Measurements from ENCODE around the gene POLR1G. TPM values are rescaled to one million over a fixed set of nuclear protein-coding genes. Genes with fewer than 3 reads are reported as not detected.

Gene POLR1G
- total and polyA plus RNA-seq, 9 of the 15 experiments (the other 6 are each of a cell fraction or from before 2014, with no cell fraction given), result 3.0 to 50.1 (median 27.4) TPM

DNA sequence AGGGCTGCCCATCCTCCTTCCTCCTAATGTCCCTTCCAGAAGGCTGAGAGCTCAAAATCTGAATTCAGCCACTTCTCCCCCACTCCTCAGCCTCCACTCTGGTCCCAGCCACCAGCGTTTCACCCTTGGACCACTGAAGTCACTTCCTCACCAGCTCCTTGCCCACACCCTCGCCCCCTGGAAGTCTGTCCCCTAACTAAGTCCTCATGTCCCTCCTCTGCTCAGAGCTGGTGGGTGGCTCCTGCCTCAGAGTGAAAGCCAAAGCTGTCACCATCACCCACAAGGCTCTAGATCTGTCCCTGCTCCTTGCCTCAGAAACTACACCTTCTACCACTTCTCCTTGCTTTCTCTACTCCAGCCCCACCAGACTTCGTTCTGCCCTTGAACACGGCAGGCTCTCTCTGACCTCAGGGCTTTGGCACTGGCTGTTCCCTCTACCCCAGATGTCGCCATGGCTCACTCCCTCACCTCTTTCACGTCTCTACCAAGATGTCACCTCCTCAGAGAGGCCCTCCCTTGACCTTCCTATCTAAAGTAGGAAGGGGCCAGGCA lies 15.6 kb downstream of the POLR1G start:
- in situ Hi-C loops (cut with MboI), result no loop called here
- Histone ChIP-seq H3K4me3 (peak overlapping the region; percentile 10; the same call in 1 of the 2 replicates), H3K27ac (ENCODE audit: extremely low read depth, low read depth, low read length) (peak overlapping the region; percentile 58; the same call in 2 of the 3 replicates)
- TF ChIP-seq SMARCC2 (IDR thresholded peaks at IDR 0.05; ENCODE audit: low read depth) (no peak), SP1 (CRISPR knock-in tag; IDR thresholded peaks at IDR 0.05) (no peak), PTTG1 (tag; IDR thresholded peaks at IDR 0.05; ENCODE audit: low read depth) (no peak), GTF2A2 (tag; IDR thresholded peaks at IDR 0.05) (no peak), ZNF324 (CRISPR knock-in tag; IDR thresholded peaks at IDR 0.05) (no peak), CHD4 (IDR thresholded peaks at IDR 0.05; ENCODE audit: insufficient read depth, insufficient replicate concordance, low read depth, low read length, poor library complexity, severe bottlenecking) (no peak), ILF3 (IDR thresholded peaks at IDR 0.05; ENCODE audit: borderline replicate concordance) (no peak)
- TF ChIP-seq, protein P1, sequence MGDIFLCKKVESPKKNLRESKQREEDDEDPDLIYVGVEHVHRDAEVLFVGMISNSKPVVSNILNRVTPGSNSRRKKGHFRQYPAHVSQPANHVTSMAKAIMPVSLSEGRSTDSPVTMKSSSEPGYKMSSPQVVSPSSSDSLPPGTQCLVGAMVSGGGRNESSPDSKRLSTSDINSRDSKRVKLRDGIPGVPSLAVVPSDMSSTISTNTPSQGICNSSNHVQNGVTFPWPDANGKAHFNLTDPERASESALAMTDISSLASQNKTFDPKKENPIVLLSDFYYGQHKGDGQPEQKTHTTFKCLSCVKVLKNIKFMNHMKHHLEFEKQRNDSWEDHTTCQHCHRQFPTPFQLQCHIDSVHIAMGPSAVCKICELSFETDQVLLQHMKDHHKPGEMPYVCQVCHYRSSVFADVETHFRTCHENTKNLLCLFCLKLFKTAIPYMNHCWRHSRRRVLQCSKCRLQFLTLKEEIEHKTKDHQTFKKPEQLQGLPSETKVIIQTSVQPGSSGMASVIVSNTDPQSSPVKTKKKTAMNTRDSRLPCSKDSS (IDR thresholded peaks at IDR 0.05; ENCODE audit: low read depth, partially characterized antibody), result no peak
- TF ChIP-seq, protein P2, sequence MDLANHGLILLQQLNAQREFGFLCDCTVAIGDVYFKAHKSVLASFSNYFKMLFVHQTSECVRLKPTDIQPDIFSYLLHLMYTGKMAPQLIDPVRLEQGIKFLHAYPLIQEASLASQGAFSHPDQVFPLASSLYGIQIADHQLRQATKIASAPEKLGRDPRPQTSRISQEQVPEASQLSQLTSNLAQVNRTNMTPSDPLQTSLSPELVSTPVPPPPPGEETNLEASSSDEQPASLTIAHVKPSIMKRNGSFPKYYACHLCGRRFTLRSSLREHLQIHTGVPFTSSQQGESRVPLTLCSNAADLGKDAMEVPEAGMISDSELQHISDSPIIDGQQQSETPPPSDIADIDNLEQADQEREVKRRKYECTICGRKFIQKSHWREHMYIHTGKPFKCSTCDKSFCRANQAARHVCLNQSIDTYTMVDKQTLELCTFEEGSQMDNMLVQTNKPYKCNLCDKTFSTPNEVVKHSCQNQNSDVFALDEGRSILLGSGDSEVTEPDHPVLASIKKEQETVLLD (IDR thresholded peaks at IDR 0.05), result no peak
- TF ChIP-seq, protein P3, sequence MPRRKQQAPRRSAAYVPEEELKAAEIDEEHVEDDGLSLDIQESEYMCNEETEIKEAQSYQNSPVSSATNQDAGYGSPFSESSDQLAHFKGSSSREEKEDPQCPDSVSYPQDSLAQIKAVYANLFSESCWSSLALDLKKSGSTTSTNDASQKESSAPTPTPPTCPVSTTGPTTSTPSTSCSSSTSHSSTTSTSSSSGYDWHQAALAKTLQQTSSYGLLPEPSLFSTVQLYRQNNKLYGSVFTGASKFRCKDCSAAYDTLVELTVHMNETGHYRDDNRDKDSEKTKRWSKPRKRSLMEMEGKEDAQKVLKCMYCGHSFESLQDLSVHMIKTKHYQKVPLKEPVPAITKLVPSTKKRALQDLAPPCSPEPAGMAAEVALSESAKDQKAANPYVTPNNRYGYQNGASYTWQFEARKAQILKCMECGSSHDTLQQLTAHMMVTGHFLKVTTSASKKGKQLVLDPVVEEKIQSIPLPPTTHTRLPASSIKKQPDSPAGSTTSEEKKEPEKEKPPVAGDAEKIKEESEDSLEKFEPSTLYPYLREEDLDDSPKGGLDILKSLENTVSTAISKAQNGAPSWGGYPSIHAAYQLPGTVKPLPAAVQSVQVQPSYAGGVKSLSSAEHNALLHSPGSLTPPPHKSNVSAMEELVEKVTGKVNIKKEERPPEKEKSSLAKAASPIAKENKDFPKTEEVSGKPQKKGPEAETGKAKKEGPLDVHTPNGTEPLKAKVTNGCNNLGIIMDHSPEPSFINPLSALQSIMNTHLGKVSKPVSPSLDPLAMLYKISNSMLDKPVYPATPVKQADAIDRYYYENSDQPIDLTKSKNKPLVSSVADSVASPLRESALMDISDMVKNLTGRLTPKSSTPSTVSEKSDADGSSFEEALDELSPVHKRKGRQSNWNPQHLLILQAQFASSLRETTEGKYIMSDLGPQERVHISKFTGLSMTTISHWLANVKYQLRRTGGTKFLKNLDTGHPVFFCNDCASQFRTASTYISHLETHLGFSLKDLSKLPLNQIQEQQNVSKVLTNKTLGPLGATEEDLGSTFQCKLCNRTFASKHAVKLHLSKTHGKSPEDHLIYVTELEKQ (CRISPR knock-in tag; IDR thresholded peaks at IDR 0.05), result no peak
- TF ChIP-seq, protein P4, sequence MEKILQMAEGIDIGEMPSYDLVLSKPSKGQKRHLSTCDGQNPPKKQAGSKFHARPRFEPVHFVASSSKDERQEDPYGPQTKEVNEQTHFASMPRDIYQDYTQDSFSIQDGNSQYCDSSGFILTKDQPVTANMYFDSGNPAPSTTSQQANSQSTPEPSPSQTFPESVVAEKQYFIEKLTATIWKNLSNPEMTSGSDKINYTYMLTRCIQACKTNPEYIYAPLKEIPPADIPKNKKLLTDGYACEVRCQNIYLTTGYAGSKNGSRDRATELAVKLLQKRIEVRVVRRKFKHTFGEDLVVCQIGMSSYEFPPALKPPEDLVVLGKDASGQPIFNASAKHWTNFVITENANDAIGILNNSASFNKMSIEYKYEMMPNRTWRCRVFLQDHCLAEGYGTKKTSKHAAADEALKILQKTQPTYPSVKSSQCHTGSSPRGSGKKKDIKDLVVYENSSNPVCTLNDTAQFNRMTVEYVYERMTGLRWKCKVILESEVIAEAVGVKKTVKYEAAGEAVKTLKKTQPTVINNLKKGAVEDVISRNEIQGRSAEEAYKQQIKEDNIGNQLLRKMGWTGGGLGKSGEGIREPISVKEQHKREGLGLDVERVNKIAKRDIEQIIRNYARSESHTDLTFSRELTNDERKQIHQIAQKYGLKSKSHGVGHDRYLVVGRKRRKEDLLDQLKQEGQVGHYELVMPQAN (IDR thresholded peaks at IDR 0.05; ENCODE audit: borderline replicate concordance), result no peak

More for the DNA sequence above, 15.6 kb downstream of the POLR1G start:
- DNase-seq (ENCODE audit: extremely low read depth in 1 of 4, low spot score in 3 of 4) (peak in 1 of 4 experiments; percentile 5), ATAC-seq (no peak), FAIRE-seq (no peak)
- no peaks in the 10 kb centered on the region for H3K9me3 ChIP-seq (replicated peaks; ENCODE audit: control insufficient read depth, insufficient read depth, low read depth, low read length)
- intact Hi-C loops (cut with micrococcal nuclease), result no loop called here
- BruUV-seq (replicated peaks), result no TSS peak
- H3K36me3 ChIP-seq (ENCODE audit: control insufficient read depth, insufficient read depth, low read length), result peaks cover 44% of the 10 kb centered on the region; the same call in 2 of the 3 replicates
- H3K79me2 ChIP-seq (ENCODE audit: control insufficient read depth, insufficient read depth, low read length), result peaks cover 21% of the 10 kb centered on the region
- peak overlapping the region in 1 of 2 experiments; percentile 75; a peak in 2 of 4 replicates for H3K9ac ChIP-seq (ENCODE audit: insufficient read depth in 1 of 2, low read depth in 2 of 2, low read length in 2 of 2)
- H2AFZ ChIP-seq (ENCODE audit: low read depth, low read length), result no peak overlapping the region
- peaks cover 20 to 50% of the 10 kb centered on the region in 2 experiments; a peak in 4 of 5 replicates for H3K4me1 ChIP-seq (replicated peaks in 1 of 2; ENCODE audit: control insufficient read depth in 2 of 2, insufficient read depth in 2 of 2, low read length in 2 of 2)
- ChIA-PET POLR2A (interaction anchor here (0.6 to 1.0 kb wide), 3 partner anchors 16 to 63 kb away, joined by 3 read pairs; no protein-coding TSS in a partner anchor), CTCF (ENCODE audit: low intra/inter-chr PET ratio) (no interaction called here)
- H4K20me1 ChIP-seq (replicated peaks; ENCODE audit: control insufficient read depth, insufficient read depth, low read length), result no peaks in the 10 kb centered on the region
- H3K9me1 ChIP-seq (ENCODE audit: control insufficient read depth, insufficient read depth, low read length), result no peaks in the 10 kb centered on the region
- peak overlapping the region; percentile 20 for H3K4me2 ChIP-seq (ENCODE audit: insufficient read depth, low read length)
- 74% methylated on average over 6 of the region's 6 CpGs for WGBS (ENCODE audit: insufficient coverage, low coverage, missing lambda C conversion rate)
- H3K27me3 ChIP-seq (ENCODE audit: control insufficient read depth in 2 of 2, insufficient read depth in 2 of 2, low read length in 2 of 2), result no peaks in the 10 kb centered on the region

Measured in K562 (cell line).